Prostate gland (tissue), 2 donors: ENCODE measurements around the gene BCL2L1.

Experiments
- POLR2A ChIP-seq: fragments of 450-650 bp; IDR thresholded peaks from one replicate; pipeline ENCODE4 v1.6.1; 2016; ENCODE audit warnings: antibody characterized with exemption, mild to moderate bottlenecking
- POLR2AphosphoS5 ChIP-seq: sonication (generic); formaldehyde crosslinking; IDR thresholded peaks from one replicate; pipeline ENCODE4 v1.6.1; 2017; ENCODE audit warnings: antibody characterized with exemption
- TF ChIP-seq, protein P1 (sequence below), 4 experiments: fragments of 200-600 bp in 2 of 4; fragments of 450-650 bp in 2 of 4; sonication (generic) in 2 of 4; IDR thresholded peaks; 1 replicate in 3 of 4; 2 replicates in 1 of 4; pipeline ENCODE4 v1.5.1; 2016 to 2019; ENCODE audit warnings: antibody characterized with exemption in 4 of 4, mild to moderate bottlenecking in 2 of 4, moderate library complexity in 2 of 4

DNA sequence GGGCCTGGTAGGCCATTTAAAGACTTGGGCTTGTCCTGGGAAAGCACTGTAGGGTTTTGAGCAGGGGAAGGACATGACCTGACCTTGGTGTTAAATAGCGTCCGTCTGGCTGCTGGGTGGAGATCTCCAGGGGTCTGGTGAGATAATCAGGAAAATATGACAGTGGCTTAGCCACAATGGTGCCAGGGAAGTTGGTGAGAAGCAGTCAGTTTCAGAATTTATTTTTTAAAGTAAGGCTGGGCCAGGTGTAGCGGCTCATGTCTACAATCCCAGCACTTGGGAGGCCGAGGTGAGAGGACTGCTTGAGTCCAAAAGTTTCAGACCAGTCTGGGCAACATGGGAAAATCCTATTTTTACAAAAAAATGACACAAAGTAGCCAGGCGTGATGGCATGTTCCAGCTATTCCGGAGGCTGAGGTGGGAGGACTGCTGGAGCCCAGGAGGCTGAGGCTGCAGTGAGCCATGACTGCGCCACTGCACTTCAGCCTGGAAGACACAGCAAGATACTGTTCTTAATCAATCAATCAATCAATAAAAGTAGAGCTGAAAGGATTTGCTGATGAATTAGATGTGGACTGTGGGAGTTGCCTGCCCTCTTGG lies 41.4 kb downstream of the BCL2L1 start:
- TF ChIP-seq, protein P1, sequence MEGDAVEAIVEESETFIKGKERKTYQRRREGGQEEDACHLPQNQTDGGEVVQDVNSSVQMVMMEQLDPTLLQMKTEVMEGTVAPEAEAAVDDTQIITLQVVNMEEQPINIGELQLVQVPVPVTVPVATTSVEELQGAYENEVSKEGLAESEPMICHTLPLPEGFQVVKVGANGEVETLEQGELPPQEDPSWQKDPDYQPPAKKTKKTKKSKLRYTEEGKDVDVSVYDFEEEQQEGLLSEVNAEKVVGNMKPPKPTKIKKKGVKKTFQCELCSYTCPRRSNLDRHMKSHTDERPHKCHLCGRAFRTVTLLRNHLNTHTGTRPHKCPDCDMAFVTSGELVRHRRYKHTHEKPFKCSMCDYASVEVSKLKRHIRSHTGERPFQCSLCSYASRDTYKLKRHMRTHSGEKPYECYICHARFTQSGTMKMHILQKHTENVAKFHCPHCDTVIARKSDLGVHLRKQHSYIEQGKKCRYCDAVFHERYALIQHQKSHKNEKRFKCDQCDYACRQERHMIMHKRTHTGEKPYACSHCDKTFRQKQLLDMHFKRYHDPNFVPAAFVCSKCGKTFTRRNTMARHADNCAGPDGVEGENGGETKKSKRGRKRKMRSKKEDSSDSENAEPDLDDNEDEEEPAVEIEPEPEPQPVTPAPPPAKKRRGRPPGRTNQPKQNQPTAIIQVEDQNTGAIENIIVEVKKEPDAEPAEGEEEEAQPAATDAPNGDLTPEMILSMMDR (IDR thresholded peaks at IDR 0.05) = no peak
- no peak for TF ChIP-seq POLR2A
- TF ChIP-seq POLR2AphosphoS5 = no peak
